Measurements from ENCODE around the gene MAP3K20.
"Not testable (repeated sequence)": the region's sequence is repeated elsewhere in the genome, so short reads cannot be mapped to it uniquely, and the experiment has no call there.

The MAP3K20 gene

DNA sequence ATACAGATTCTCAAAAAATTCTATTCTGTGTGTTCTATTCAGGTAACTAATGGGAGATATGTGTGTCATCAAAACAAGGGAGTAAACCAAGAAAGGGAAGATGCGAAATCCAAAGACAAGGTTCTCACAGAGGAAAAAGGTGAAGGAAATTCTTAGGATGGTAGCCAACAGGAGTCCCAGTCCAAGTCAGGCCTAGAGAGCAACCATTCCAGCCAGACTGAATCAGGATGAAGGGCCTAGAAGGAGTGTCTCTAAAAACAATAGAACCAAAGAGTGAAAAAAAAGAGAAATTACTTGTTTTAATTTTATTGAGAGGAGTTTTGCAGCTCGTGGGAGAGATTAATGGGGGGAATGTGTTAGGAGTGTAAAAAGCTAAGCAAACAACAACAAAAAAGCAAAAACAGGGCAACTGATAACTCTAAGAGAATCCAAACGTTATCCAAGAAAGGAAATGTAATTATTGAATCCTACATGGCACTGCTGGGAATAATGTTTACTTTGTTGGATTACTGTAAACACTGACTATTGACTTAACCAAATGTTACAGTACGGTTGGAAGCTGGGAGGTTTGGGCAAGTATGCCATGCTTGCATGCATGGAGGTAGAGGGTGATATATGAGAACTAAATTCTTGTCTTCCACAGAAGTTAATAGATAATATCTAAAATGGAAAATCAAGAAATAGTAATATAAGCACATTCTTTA, 12.3 kb downstream of the MAP3K20 start:
- no peak for DNase-seq (ENCODE audit: low read depth, low spot score)
- Histone ChIP-seq H3K27me3 (ENCODE audit: control insufficient read depth, insufficient read depth, low read length) (no peaks in the 10 kb centered on the region), H3K4me1 (ENCODE audit: control insufficient read depth, insufficient read depth, low read length) (peaks cover 3% of the 10 kb centered on the region; the same call in 1 of the 2 replicates), H3K9me3 (ENCODE audit: control insufficient read depth, insufficient read depth, low read length) (no peaks in the 10 kb centered on the region), H3K4me3 (ENCODE audit: low read length) (no peak overlapping the region), H3K27ac (ENCODE audit: low read length) (no peak overlapping the region), H3K36me3 (ENCODE audit: control insufficient read depth, insufficient read depth, low read length) (no peaks in the 10 kb centered on the region)
- WGBS (ENCODE audit: insufficient coverage, insufficient read length) = 100% methylated on average over 1 of the region's 4 CpGs

DNA sequence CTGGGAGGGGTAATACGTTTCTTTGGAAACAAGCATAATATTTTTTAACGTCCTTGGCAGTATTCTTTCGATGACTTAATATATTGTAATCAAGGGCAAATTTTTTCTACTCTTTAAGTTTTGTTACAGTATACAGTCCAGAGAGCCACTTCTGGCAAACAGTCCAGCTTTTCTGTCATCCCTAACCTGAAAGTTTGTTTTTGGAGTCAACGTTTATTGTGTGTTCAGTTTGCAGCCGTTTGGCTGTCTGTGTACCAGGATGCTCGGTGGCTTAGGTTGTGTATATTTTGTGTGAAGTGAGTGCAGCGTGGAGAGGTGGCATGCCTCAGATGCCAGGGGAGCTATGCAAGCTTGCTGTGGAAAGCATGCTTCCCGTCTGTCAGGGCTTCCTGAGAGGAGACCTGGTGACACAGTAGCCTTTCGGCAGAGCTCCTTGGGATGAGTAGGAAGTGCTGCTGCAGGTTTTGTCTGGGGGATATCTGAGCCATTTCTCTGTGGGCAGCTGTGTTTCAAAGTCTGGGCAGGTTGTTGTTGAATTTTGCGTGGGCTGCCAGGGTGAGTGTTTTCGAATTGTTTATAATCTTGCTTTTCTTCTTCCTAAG, 14.7 kb downstream of the MAP3K20 start:
- H3K4me3 ChIP-seq (ENCODE audit: low read length) = no peak overlapping the region
- no peak overlapping the region for H3K27ac ChIP-seq (ENCODE audit: low read length)
- H3K9me3 ChIP-seq (ENCODE audit: control insufficient read depth, insufficient read depth, low read length) = no peaks in the 10 kb centered on the region
- no CpG with 5 or more reads among the region's 11 CpGs for WGBS (ENCODE audit: insufficient coverage, insufficient read length)
- no peaks in the 10 kb centered on the region for H3K36me3 ChIP-seq (ENCODE audit: control insufficient read depth, insufficient read depth, low read length)
- H3K4me1 ChIP-seq (ENCODE audit: control insufficient read depth, insufficient read depth, low read length) = peaks cover 3% of the 10 kb centered on the region; the same call in 1 of the 2 replicates
- DNase-seq (ENCODE audit: low read depth, low spot score) = no peak
- no peaks in the 10 kb centered on the region for H3K27me3 ChIP-seq (ENCODE audit: control insufficient read depth, insufficient read depth, low read length)

DNA sequence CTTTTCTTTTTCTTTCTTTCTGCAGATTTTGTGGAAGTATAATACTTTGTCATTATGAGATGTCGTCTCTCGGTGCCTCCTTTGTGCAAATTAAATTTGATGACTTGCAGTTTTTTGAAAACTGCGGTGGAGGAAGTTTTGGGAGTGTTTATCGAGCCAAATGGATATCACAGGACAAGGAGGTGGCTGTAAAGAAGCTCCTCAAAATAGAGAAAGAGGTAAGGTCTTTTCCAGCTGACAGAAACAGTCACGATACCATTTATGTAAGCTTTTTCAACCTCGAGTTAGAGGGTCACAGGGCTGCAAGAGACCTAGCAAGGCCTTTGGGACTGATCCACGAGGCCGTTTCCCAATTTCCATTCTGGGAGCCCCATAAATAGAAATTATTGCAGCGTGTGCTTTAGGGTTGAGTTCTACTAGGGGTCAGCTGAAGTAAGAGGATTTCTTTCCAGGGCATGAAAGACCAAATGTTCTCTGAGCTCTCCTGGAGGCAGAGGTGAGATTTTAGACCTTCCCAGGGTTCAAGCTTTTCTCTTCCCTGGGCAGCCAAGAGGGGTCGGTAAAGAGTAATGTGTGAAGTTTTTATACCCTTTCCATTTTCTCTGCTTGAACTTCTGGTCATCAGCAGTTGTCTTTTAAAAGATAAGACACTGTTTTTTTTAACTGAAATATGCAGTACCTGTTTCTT, 15.5 kb downstream of the MAP3K20 start:
- H3K27ac ChIP-seq (ENCODE audit: low read length) = no peak overlapping the region
- H3K27me3 ChIP-seq (ENCODE audit: control insufficient read depth, insufficient read depth, low read length) = no peaks in the 10 kb centered on the region
- H3K4me3 ChIP-seq (ENCODE audit: low read length) = no peak overlapping the region
- no peak for DNase-seq (ENCODE audit: low read depth, low spot score)
- H3K4me1 ChIP-seq (ENCODE audit: control insufficient read depth, insufficient read depth, low read length) = peaks cover 3% of the 10 kb centered on the region; the same call in 1 of the 2 replicates
- H3K9me3 ChIP-seq (ENCODE audit: control insufficient read depth, insufficient read depth, low read length) = no peaks in the 10 kb centered on the region
- WGBS (ENCODE audit: insufficient coverage, insufficient read length) = no CpG with 5 or more reads among the region's 10 CpGs
- no peaks in the 10 kb centered on the region for H3K36me3 ChIP-seq (ENCODE audit: control insufficient read depth, insufficient read depth, low read length)

DNA sequence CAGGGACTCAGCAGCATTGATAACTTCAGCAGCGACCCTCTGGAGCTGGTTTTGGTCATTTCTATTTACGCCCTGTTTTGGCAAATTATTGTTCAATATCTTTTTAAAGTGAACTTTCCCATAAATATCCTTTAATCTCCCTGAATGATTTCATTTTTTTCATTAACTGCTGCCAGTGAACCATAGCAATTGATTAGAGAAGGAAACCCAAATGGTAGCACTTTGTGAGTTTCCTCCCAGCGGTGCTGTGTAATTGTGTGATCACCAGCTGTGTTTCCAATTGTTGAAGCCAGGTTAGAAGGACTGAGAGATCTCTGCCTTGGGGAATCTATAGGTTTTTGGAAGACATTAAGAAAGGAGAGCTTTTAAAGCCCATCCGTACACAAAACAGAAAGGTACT, 16.3 kb downstream of the MAP3K20 start:
- Histone ChIP-seq H3K4me1 (ENCODE audit: control insufficient read depth, insufficient read depth, low read length) (peaks cover 3% of the 10 kb centered on the region; the same call in 1 of the 2 replicates), H3K27me3 (ENCODE audit: control insufficient read depth, insufficient read depth, low read length) (no peaks in the 10 kb centered on the region), H3K36me3 (ENCODE audit: control insufficient read depth, insufficient read depth, low read length) (no peaks in the 10 kb centered on the region), H3K9me3 (ENCODE audit: control insufficient read depth, insufficient read depth, low read length) (no peaks in the 10 kb centered on the region), H3K27ac (ENCODE audit: low read length) (no peak overlapping the region), H3K4me3 (ENCODE audit: low read length) (no peak overlapping the region)
- no CpG with 5 or more reads among the region's 4 CpGs for WGBS (ENCODE audit: insufficient coverage, insufficient read length)
- DNase-seq (ENCODE audit: low read depth, low spot score) = no peak

DNA sequence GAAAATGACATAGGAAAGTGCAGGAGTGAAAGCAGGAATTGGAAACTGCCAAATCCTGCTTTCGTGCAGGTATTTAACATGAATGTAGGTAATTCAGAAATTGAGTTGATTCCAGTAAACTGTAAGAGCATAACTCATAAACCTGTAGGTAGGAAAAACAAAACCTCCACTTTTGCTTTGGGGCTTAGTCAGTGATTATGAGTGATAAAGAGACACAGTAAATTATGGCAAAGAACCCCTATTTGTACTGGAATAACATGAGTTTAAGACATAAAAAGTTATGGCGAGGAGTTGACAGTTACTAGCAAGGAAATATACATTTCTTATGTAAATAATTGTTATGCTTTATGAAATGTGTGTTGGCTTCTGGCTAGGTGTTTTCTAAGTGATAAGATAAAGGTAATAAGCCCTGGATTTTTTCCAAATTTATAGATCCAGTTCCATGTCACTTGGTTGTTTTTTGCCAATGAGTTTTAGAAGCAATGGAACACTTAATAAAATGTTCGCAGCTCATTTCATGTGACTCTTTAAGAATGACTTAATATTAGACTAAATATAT, 17.3 kb downstream of the MAP3K20 start:
- Histone ChIP-seq H3K36me3 (ENCODE audit: control insufficient read depth, insufficient read depth, low read length) (no peaks in the 10 kb centered on the region), H3K27me3 (ENCODE audit: control insufficient read depth, insufficient read depth, low read length) (no peaks in the 10 kb centered on the region)

DNA sequence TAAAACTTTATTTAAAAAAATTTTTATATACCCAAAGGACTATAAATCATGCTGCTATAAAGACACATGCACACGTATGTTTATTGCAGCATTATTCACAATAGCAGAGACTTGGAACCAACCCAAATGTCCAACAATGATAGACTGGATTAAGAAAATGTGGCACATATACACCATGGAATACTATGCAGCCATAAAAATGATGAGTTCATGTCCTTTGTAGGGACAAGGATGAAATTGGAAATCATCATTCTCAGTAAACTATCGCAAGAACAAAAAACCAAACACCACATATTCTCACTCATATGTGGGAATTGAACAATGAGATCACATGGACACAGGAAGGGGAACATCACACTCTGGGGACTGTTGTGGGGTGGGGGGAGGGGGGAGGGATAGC, 18.0 kb downstream of the MAP3K20 start:
- not testable (repeated sequence) for H3K27ac ChIP-seq (ENCODE audit: low read length); H3K9me3 ChIP-seq (ENCODE audit: control insufficient read depth, insufficient read depth, low read length); H3K4me1 ChIP-seq (ENCODE audit: control insufficient read depth, insufficient read depth, low read length); H3K4me3 ChIP-seq (ENCODE audit: low read length); H3K36me3 ChIP-seq (ENCODE audit: control insufficient read depth, insufficient read depth, low read length); DNase-seq (ENCODE audit: low read depth, low spot score); H3K27me3 ChIP-seq (ENCODE audit: control insufficient read depth, insufficient read depth, low read length)
- WGBS (ENCODE audit: insufficient coverage, insufficient read length) = no CpG with 5 or more reads among the region's 2 CpGs

More for the DNA sequence above, 17.3 kb downstream of the MAP3K20 start:
- no peak overlapping the region for H3K27ac ChIP-seq (ENCODE audit: low read length)
- no peaks in the 10 kb centered on the region for H3K9me3 ChIP-seq (ENCODE audit: control insufficient read depth, insufficient read depth, low read length)
- H3K4me3 ChIP-seq (ENCODE audit: low read length) = no peak overlapping the region
- no CpG with 5 or more reads among the region's 3 CpGs for WGBS (ENCODE audit: insufficient coverage, insufficient read length)
- DNase-seq (ENCODE audit: low read depth, low spot score) = no peak
- H3K4me1 ChIP-seq (ENCODE audit: control insufficient read depth, insufficient read depth, low read length) = peaks cover 1% of the 10 kb centered on the region; the same call in 1 of the 2 replicates

DNA sequence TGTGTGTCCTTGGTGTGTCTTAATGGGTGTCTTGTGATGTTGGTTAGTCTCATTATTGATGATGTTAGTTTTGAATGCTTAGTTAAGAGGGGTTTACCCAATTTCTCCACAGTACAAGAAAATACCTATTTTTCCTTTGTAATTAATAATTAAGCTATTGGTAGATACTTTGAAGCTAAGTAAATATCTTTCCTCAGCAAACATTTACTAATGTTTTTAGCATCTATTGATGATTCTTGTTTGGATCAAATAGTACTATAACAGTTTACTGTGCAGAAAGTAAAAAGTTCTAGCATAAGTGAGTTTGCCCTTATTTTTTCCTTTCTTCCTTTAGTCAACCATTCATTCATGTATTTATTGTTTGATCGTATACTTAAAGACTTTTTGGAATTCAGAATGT, 19.1 kb downstream of the MAP3K20 start:
- H3K4me3 ChIP-seq (ENCODE audit: low read length) = no peak overlapping the region
- H3K36me3 ChIP-seq (ENCODE audit: control insufficient read depth, insufficient read depth, low read length) = no peaks in the 10 kb centered on the region
- DNase-seq (ENCODE audit: low read depth, low spot score) = no peak
- H3K27ac ChIP-seq (ENCODE audit: low read length) = no peak overlapping the region
- no peaks in the 10 kb centered on the region for H3K9me3 ChIP-seq (ENCODE audit: control insufficient read depth, insufficient read depth, low read length)
- WGBS (ENCODE audit: insufficient coverage, insufficient read length) = no CpG with 5 or more reads among the region's 1 CpG
- H3K4me1 ChIP-seq (ENCODE audit: control insufficient read depth, insufficient read depth, low read length) = peaks cover 1% of the 10 kb centered on the region; the same call in 1 of the 2 replicates
- no peaks in the 10 kb centered on the region for H3K27me3 ChIP-seq (ENCODE audit: control insufficient read depth, insufficient read depth, low read length)

DNA sequence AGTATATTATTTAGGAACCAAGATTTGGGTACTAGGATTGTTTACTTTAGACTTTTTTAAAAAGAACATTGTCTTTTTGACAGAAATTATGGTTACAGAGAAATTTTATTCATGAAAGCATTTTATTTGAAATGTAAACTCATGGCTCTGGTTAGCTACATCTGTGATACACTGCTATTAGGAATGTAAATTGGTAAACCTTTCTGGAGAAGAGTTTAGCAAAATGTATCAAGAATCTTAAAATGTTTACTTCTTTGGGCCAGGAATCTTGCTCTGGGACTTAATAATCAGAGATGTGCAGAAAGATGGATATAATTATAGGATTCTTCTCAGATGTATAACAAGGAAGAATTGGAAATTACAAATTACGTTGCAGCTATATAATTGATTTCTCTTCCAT, 19.7 kb downstream of the MAP3K20 start:
- WGBS (ENCODE audit: insufficient coverage, insufficient read length) = no CpG with 5 or more reads among the region's 1 CpG
- H3K36me3 ChIP-seq (ENCODE audit: control insufficient read depth, insufficient read depth, low read length) = no peaks in the 10 kb centered on the region
- DNase-seq (ENCODE audit: low read depth, low spot score) = no peak

DNA sequence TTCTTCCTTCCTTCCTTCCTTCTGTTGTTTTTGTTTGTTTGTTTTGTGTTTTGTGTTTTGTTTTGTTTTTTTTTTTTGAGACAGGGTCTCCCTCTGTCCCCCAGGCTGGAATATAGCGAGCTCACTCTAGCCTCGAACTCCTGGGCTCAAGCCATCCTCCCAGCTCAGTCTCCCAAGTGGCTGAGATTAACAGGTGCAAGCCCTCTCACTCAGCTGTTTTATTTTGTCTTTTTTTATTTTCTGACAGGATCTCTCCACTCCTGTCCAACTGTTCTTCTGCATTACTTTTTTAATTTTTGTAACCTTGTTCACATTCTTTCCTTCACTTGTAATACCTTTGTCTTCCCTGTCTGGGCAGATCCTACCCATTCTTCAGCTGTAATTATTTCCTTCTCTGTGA, 23.6 kb downstream of the MAP3K20 start:
- no peak overlapping the region for H3K4me3 ChIP-seq (ENCODE audit: low read length)
- no peaks in the 10 kb centered on the region for H3K27me3 ChIP-seq (ENCODE audit: control insufficient read depth, insufficient read depth, low read length)
- H3K36me3 ChIP-seq (ENCODE audit: control insufficient read depth, insufficient read depth, low read length) = no peaks in the 10 kb centered on the region
- H3K9me3 ChIP-seq (ENCODE audit: control insufficient read depth, insufficient read depth, low read length) = no peaks in the 10 kb centered on the region; the same call in 1 of the 2 replicates
- WGBS (ENCODE audit: insufficient coverage, insufficient read length) = no CpG with 5 or more reads among the region's 2 CpGs
- DNase-seq (ENCODE audit: low read depth, low spot score) = no peak
- H3K4me1 ChIP-seq (ENCODE audit: control insufficient read depth, insufficient read depth, low read length) = no peaks in the 10 kb centered on the region
- no peak overlapping the region for H3K27ac ChIP-seq (ENCODE audit: low read length)

More for the DNA sequence above, 19.7 kb downstream of the MAP3K20 start:
- H3K4me1 ChIP-seq (ENCODE audit: control insufficient read depth, insufficient read depth, low read length) = peaks cover under 1% of the 10 kb centered on the region; the same call in 1 of the 2 replicates
- no peak overlapping the region for H3K4me3 ChIP-seq (ENCODE audit: low read length)
- H3K27me3 ChIP-seq (ENCODE audit: control insufficient read depth, insufficient read depth, low read length) = no peaks in the 10 kb centered on the region
- no peaks in the 10 kb centered on the region; the same call in 1 of the 2 replicates for H3K9me3 ChIP-seq (ENCODE audit: control insufficient read depth, insufficient read depth, low read length)
- no peak overlapping the region for H3K27ac ChIP-seq (ENCODE audit: low read length)

DNA sequence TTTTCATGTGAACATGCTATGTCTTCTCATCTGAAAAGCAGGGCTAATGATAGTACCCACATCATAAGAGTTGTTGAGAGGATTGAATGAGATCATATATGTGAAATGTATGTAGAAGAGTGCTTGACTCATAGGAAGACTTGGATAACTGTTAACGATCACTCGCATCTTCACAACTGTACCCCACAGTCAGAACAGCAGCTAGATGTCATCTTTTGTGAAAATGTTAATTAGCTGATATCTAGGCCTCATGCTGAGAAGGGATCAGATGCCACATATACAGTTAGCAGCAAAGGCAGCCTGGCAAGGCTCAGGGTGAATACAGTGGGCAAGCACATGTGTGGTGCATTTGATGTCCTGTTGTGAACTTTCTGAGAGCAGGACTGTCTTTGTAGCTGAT, 24.2 kb downstream of the MAP3K20 start:
- no CpG with 5 or more reads among the region's 2 CpGs for WGBS (ENCODE audit: insufficient coverage, insufficient read length)

More for the DNA sequence above, 24.2 kb downstream of the MAP3K20 start:
- Histone ChIP-seq H3K36me3 (ENCODE audit: control insufficient read depth, insufficient read depth, low read length) (no peaks in the 10 kb centered on the region), H3K4me1 (ENCODE audit: control insufficient read depth, insufficient read depth, low read length) (no peaks in the 10 kb centered on the region), H3K27me3 (ENCODE audit: control insufficient read depth, insufficient read depth, low read length) (no peaks in the 10 kb centered on the region), H3K4me3 (ENCODE audit: low read length) (no peak overlapping the region), H3K27ac (ENCODE audit: low read length) (no peak overlapping the region), H3K9me3 (ENCODE audit: control insufficient read depth, insufficient read depth, low read length) (no peaks in the 10 kb centered on the region; the same call in 1 of the 2 replicates)
- no peak for DNase-seq (ENCODE audit: low read depth, low spot score)

Measured in iPS DF 6.9 (cell line).